ENCODE measurements around the gene CHMP4B. TPM values are rescaled to one million over a fixed set of nuclear protein-coding genes. Genes with fewer than 3 reads are reported as not detected.
"Not testable (repeated sequence)": the region's sequence is repeated elsewhere in the genome, so short reads cannot be mapped to it uniquely, and the experiment has no call there.

Gene CHMP4B
- total RNA-seq, 2 experiments from 2014 or later = 44.2 to 49.3 TPM

GRCh38 chr20:33791540-33791939, 19.6 kb upstream of the CHMP4B start:
- DNase-seq (no peak), ATAC-seq (ENCODE audit: poor library complexity) (no peak)
- Histone ChIP-seq H3K36me3 (ENCODE audit: insufficient read depth, low read length) (peaks cover 13% of the 10 kb centered on the region), H3K27ac (ENCODE audit: low read depth in 1 of 2, low read length in 2 of 2) (no peak overlapping the region), H3K27me3 (ENCODE audit: control insufficient read depth in 1 of 2, insufficient read depth in 2 of 2, low read length in 2 of 2) (no peaks in the 10 kb centered on the region), H3K4me3 (ENCODE audit: low read length) (no peak overlapping the region), H3K9me3 (ENCODE audit: control insufficient read depth in 1 of 2, insufficient read depth in 1 of 2, low read length in 2 of 2) (no peaks in the 10 kb centered on the region), H3K4me1 (ENCODE audit: insufficient read depth, low read length) (peaks cover 8% of the 10 kb centered on the region)
- H3K36me3 Mint-ChIP-seq (ENCODE audit: low read depth) = peaks cover 12% of the 10 kb centered on the region
- no peaks in the 10 kb centered on the region for H3K9me3 Mint-ChIP-seq
- ChIA-PET POLR2A (interaction anchor here (1.2 kb wide), 1 partner anchor 321 kb away, joined by 4 read pairs; the partner anchor contains the start of gene EIF2S2), CTCF (interaction anchor here (1.4 to 1.8 kb wide), 2 partner anchors 9 to 338 kb away, joined by 3 to 5 read pairs; no protein-coding TSS in a partner anchor)
- no peak overlapping the region for H3K4me3 Mint-ChIP-seq
- intact Hi-C loops (cut with DNase I, micrococcal nuclease) = loop anchor here in 1 of 2 experiments (5.0 kb wide), 1 partner anchor 71 kb away; no protein-coding TSS in a partner anchor
- H3K27ac Mint-ChIP-seq = no peak overlapping the region
- H3K4me1 Mint-ChIP-seq (ENCODE audit: low read depth) = peaks cover 11% of the 10 kb centered on the region
- TF ChIP-seq CTCF (IDR thresholded peaks at IDR 0.05) = no peak
- no peaks in the 10 kb centered on the region for H3K27me3 Mint-ChIP-seq

- Mint-ChIP-seq H3K9me3 (no peaks in the 10 kb centered on the region), H3K4me1 (ENCODE audit: low read depth) (peaks cover 9% of the 10 kb centered on the region), H3K36me3 (ENCODE audit: low read depth) (peaks cover 12% of the 10 kb centered on the region), H3K27ac (no peak overlapping the region), H3K4me3 (no peak overlapping the region), H3K27me3 (no peaks in the 10 kb centered on the region)
- peaks cover 8% of the 10 kb centered on the region for H3K4me1 ChIP-seq (ENCODE audit: insufficient read depth, low read length)
- ChIA-PET CTCF (interaction anchor here (1.4 to 1.8 kb wide), 2 partner anchors 9 to 337 kb away, joined by 3 to 5 read pairs; no protein-coding TSS in a partner anchor), POLR2A (interaction anchor here (0.7 to 1.2 kb wide), 3 partner anchors 17 to 320 kb away, joined by 3 to 4 read pairs (median 3); partner anchors contain the start of gene EIF2S2)
- H3K36me3 ChIP-seq (ENCODE audit: insufficient read depth, low read length) = peaks cover 13% of the 10 kb centered on the region
- no peak overlapping the region for H3K4me3 ChIP-seq (ENCODE audit: low read length)
- peak; percentile 65 for ATAC-seq (ENCODE audit: poor library complexity)
- TF ChIP-seq CTCF (IDR thresholded peaks at IDR 0.05) = peak; percentile 83
- intact Hi-C loops (cut with DNase I, micrococcal nuclease) = loop anchor here (1.0 to 5.0 kb wide), 5 partner anchors 70 to 337 kb away; no protein-coding TSS in a partner anchor
- H3K9me3 ChIP-seq (ENCODE audit: control insufficient read depth in 1 of 2, insufficient read depth in 1 of 2, low read length in 2 of 2) = no peaks in the 10 kb centered on the region
- DNase-seq = peak; percentile 27 to 68 (median 40)
- H3K27ac ChIP-seq (ENCODE audit: low read depth in 1 of 2, low read length in 2 of 2) = no peak overlapping the region
- H3K27me3 ChIP-seq (ENCODE audit: control insufficient read depth in 1 of 2, insufficient read depth in 2 of 2, low read length in 2 of 2) = no peaks in the 10 kb centered on the region
These were observed 19.1 kb upstream of the CHMP4B start for GRCh38 chr20:33791959-33792597.

GRCh38 chr20:33792598-33792989, 18.6 kb upstream of the CHMP4B start:
- not testable (repeated sequence) for H3K27ac Mint-ChIP-seq

More at GRCh38 chr20:33792598-33792989, 18.6 kb upstream of the CHMP4B start:
- not testable (repeated sequence) for H3K27ac ChIP-seq (ENCODE audit: low read depth in 1 of 2, low read length in 2 of 2); H3K9me3 Mint-ChIP-seq; DNase-seq; H3K4me3 Mint-ChIP-seq; H3K4me3 ChIP-seq (ENCODE audit: low read length); H3K4me1 ChIP-seq (ENCODE audit: insufficient read depth, low read length); H3K27me3 ChIP-seq (ENCODE audit: control insufficient read depth in 1 of 2, insufficient read depth in 2 of 2, low read length in 2 of 2); ATAC-seq (ENCODE audit: poor library complexity); H3K27me3 Mint-ChIP-seq; H3K9me3 ChIP-seq (ENCODE audit: control insufficient read depth in 1 of 2, insufficient read depth in 1 of 2, low read length in 2 of 2); H3K4me1 Mint-ChIP-seq (ENCODE audit: low read depth)
- peaks cover 12% of the 10 kb centered on the region for H3K36me3 Mint-ChIP-seq (ENCODE audit: low read depth)
- H3K36me3 ChIP-seq (ENCODE audit: insufficient read depth, low read length) = peaks cover 13% of the 10 kb centered on the region
- ChIA-PET CTCF (interaction anchor here (1.4 to 1.8 kb wide), 2 partner anchors 10 to 337 kb away, joined by 3 to 5 read pairs; no protein-coding TSS in a partner anchor), POLR2A (interaction anchor here (0.7 to 1.3 kb wide), 4 partner anchors 18 to 320 kb away, joined by 3 to 4 read pairs (median 3); partner anchors contain the start of genes CHMP4B and EIF2S2)
- intact Hi-C loops (cut with DNase I, micrococcal nuclease) = loop anchor here (1.0 to 5.0 kb wide), 5 partner anchors 70 to 337 kb away; no protein-coding TSS in a partner anchor
